Prostate gland (tissue), 2 donors: Measurements from ENCODE around the gene PSMA4.

Experiments used
- CTCF ChIP-seq, 4 experiments: fragments of 200-600 bp in 2 of 4; fragments of 450-650 bp in 2 of 4; sonication (generic) in 2 of 4; IDR thresholded peaks; 1 replicate in 3 of 4; 2 replicates in 1 of 4; pipeline ENCODE4 v1.5.1; 2016 to 2019; ENCODE audit warnings: antibody characterized with exemption in 4 of 4, mild to moderate bottlenecking in 2 of 4, moderate library complexity in 2 of 4
- POLR2A ChIP-seq: fragments of 450-650 bp; IDR thresholded peaks from one replicate; pipeline ENCODE4 v1.6.1; 2016; ENCODE audit warnings: antibody characterized with exemption, mild to moderate bottlenecking
- POLR2AphosphoS5 ChIP-seq: sonication (generic); formaldehyde crosslinking; IDR thresholded peaks from one replicate; pipeline ENCODE4 v1.6.1; 2017; ENCODE audit warnings: antibody characterized with exemption

- TF ChIP-seq CTCF (IDR thresholded peaks at IDR 0.05), result no peak
- TF ChIP-seq POLR2AphosphoS5, result no peak
- no peak for TF ChIP-seq POLR2A
Measured at GRCh38 chr15:78599189-78599588, 58.9 kb downstream of the PSMA4 start.
